ENCODE data around the gene TRMT61A. TPM values are rescaled to one million over a fixed set of nuclear protein-coding genes. Genes with fewer than 3 reads are reported as not detected.

The TRMT61A gene
- total RNA-seq, 4 donors from 2014 or later = 12.4 to 36.0 (median 15.1) TPM

GRCh38 chr14:103550451-103551337 is 21.7 kb downstream of the TRMT61A start:
- ATAC-seq (ENCODE audit: low FRiP score) (no peak), DNase-seq (ENCODE audit: low spot score) (no peak)
- no peak for TF ChIP-seq CTCF (IDR thresholded peaks at IDR 0.05)

GRCh38 chr14:103551338-103551762 is 22.4 kb downstream of the TRMT61A start:
- no peak for ATAC-seq (ENCODE audit: low FRiP score)
- TF ChIP-seq CTCF (IDR thresholded peaks at IDR 0.05) = no peak
- DNase-seq (ENCODE audit: low spot score) = no peak

- DNase-seq (ENCODE audit: low spot score) = no peak
- no peak for TF ChIP-seq CTCF (IDR thresholded peaks at IDR 0.05)
- peak; percentile 50 for ATAC-seq (ENCODE audit: low FRiP score)
Observed at GRCh38 chr14:103552011-103552845, 23.2 kb downstream of the TRMT61A start.

GRCh38 chr14:103552846-103553210 is 23.8 kb downstream of the TRMT61A start:
- no peak for TF ChIP-seq CTCF (IDR thresholded peaks at IDR 0.05)
- no peak for DNase-seq (ENCODE audit: low spot score)
- no peak for ATAC-seq (ENCODE audit: low FRiP score)

- DNase-seq (ENCODE audit: low spot score) = no peak
- no peak for TF ChIP-seq CTCF (IDR thresholded peaks at IDR 0.05)
- ATAC-seq (ENCODE audit: low FRiP score) = no peak
Observed at GRCh38 chr14:103555559-103556337, 26.8 kb downstream of the TRMT61A start.

- ATAC-seq (ENCODE audit: low FRiP score) (no peak), DNase-seq (ENCODE audit: low spot score) (no peak)
- TF ChIP-seq CTCF (IDR thresholded peaks at IDR 0.05) = no peak
Observed at GRCh38 chr14:103556946-103557758, 28.2 kb downstream of the TRMT61A start.
